ENCODE results near the gene RAB37. TPM values are rescaled to one million over a fixed set of nuclear protein-coding genes. Genes with fewer than 3 reads are reported as not detected.

The RAB37 gene
- total and polyA plus RNA-seq, 2 of the 13 experiments (the other 11 are each of a cell fraction or from before 2014, with no cell fraction given) = 0.91 to 3.7 TPM

- TF ChIP-seq ARNTL (CRISPR knock-in tag; IDR thresholded peaks at IDR 0.05) (peak; percentile 76), RARA (CRISPR knock-in tag; IDR thresholded peaks at IDR 0.05) (peak; percentile 61), KDM4B (CRISPR knock-in tag; IDR thresholded peaks at IDR 0.05) (no peak; the same call in none of the 2 replicates), ZNF782 (CRISPR knock-in tag; IDR thresholded peaks at IDR 0.05; ENCODE audit: borderline replicate concordance) (0 out of 2 replicates have a peak, but pooled peaks have one; percentile 11), ZFP37 (CRISPR knock-in tag; IDR thresholded peaks at IDR 0.05; ENCODE audit: borderline replicate concordance) (0 out of 2 replicates have a peak, but pooled peaks have one; percentile 38), ZNF335 (CRISPR knock-in tag; IDR thresholded peaks at IDR 0.05) (no peak; the same call in 1 of the 2 replicates), ZNF256 (CRISPR knock-in tag; conservative IDR thresholded peaks at IDR 0.05) (no peak; the same call in 1 of the 2 replicates)
These were observed 26.7 kb downstream of the RAB37 start (continued) for GRCh38 chr17:74763565-74764387.

- peak; percentile 2; the same call in 2 of the 3 replicates for ATAC-seq
- Histone ChIP-seq H3K36me3 (replicated peaks in 1 of 2; ENCODE audit: control insufficient read depth in 1 of 2, insufficient read depth in 2 of 2, low read length in 2 of 2) (peaks cover 24 to 50% of the 10 kb centered on the region in 2 experiments), H3K4me3 (replicated peaks in 1 of 3; ENCODE audit: insufficient read depth in 1 of 3, low read depth in 2 of 3, low read length in 3 of 3) (peak overlapping the region in 1 of 3 experiments; percentile 71; a peak in 1 of 6 replicates), H3K4me2 (ENCODE audit: low read depth, low read length) (peak overlapping the region; percentile 92), H3K9me3 (ENCODE audit: low read length) (no peaks in the 10 kb centered on the region), H3K27me3 (ENCODE audit: control insufficient read depth in 1 of 2, insufficient read depth in 2 of 2, low read length in 2 of 2) (no peaks in the 10 kb centered on the region), H2AFZ (ENCODE audit: low read length) (no peak overlapping the region), H3K4me1 (ENCODE audit: insufficient read depth, low read length) (peaks cover 99% of the 10 kb centered on the region), H3K79me2 (ENCODE audit: insufficient read depth, low read length) (peaks cover 61% of the 10 kb centered on the region), H3K9ac (ENCODE audit: insufficient read depth, low read depth, low read length) (peak overlapping the region; percentile 67), H3K27ac (ENCODE audit: extremely low read length, insufficient read depth, low read length) (peak overlapping the region; percentile 87), H4K20me1 (ENCODE audit: insufficient read depth, low read length) (peaks cover 41% of the 10 kb centered on the region)
- DNase-seq (ENCODE audit: low spot score) = no peak
- 57% methylated on average over 3 of the region's 4 CpGs for WGBS (ENCODE audit: low lambda C conversion rate)
- BruUV-seq (replicated peaks) = no TSS peak
- intact Hi-C loops (cut with micrococcal nuclease; ENCODE audit: unreplicated experiment) = no loop called here
- FAIRE-seq = no peak
- in situ Hi-C loops (cut with HindIII; ENCODE audit: extremely low pct_ligation_motif_present, low pct_unique_long_range_greater_than_20kb) = no loop called here
- CTCF ChIA-PET (ENCODE audit: low intra/inter-chr PET ratio, low total read pairs) = no interaction called here
- POLR2A ChIA-PET = interaction anchor here (1.0 to 29.3 kb wide), 6 partner anchors 4 to 108 kb away, joined by 3 to 1459 read pairs (median 37); partner anchors contain the start of genes FDXR, NAT9, NHERF1 and RAB37
- TF ChIP-seq MXD3 (CRISPR knock-in tag; IDR thresholded peaks at IDR 0.05) (0 out of 2 replicates have a peak, but pooled peaks have one; percentile 2), RBM22 (optimal IDR thresholded peaks at IDR 0.05; ENCODE audit: low read length) (peak; percentile 76), SP5 (CRISPR knock-in tag; IDR thresholded peaks at IDR 0.05; ENCODE audit: borderline replicate concordance, low read depth) (peak; percentile 34; the same call in 1 of the 2 replicates), ETV5 (CRISPR knock-in tag; IDR thresholded peaks at IDR 0.05; ENCODE audit: borderline replicate concordance) (no peak)
These were observed 27.8 kb downstream of the RAB37 start for GRCh38 chr17:74764751-74765286.

Measured in HepG2 (cell line).